ENCODE results near the gene MIER3.

The MIER3 gene

DNA sequence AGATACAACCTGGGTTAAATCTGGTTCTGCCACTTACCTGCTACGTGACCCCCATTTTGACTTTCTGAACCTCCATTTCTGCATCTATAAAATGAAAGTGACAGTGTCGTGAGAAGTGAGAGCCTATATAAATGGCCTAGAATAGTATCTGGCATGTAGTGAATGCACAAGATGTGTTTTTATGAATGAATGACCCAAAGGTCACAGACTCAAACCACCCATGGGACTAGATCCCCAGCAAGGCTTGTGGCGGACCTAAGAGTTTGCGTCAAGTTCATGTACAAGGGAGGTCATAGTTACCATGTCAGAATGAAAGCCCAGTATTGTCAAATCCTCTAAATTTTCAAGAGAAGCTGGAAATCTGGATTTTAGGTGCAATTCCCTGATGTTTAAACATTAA, 53.7 kb downstream of the MIER3 start:
- Histone ChIP-seq H3K27me3 (no peaks in the 10 kb centered on the region), H3K4me2 (no peak overlapping the region), H3K9me3 (replicated peaks in 1 of 11) (no peaks in the 10 kb centered on the region), H3K36me3 (peaks cover 34 to 43% (median 38%) of the 10 kb centered on the region in 11 experiments), H3K27ac (no peak overlapping the region), H3K9ac (no peak overlapping the region), H3K4me1 (peaks cover 17 to 28% (median 19%) of the 10 kb centered on the region in 10 experiments), H4K20me1 (peaks cover 0 to 40% (median 6%) of the 10 kb centered on the region in 11 experiments; a peak in 9 of 22 replicates), H3K4me3 (no peak overlapping the region)
- no peak for TF ChIP-seq Cebpa-rat (IDR thresholded peaks at IDR 0.05)

DNA sequence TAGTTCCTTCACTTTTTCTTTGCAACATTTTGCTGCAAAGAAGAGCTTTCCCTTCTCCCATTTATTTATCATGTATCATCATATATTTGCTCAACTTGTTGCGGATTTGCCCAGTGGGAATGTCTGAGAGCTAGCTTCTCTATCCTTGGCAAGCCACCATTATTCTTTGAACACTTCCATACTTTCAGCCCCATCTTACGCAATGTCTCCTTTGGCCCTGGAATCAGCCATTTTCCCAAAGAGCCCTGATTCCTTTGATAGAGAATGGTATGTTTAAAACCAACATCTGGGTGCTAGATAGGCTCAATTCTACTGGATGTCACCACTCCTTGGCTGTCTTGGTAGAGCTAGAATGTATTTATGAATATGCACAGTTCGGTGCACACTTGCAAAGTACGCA, 55.2 kb downstream of the MIER3 start:
- Histone ChIP-seq H3K4me1 (peaks cover 17 to 28% (median 19%) of the 10 kb centered on the region in 10 experiments), H4K20me1 (peaks cover 0 to 54% (median 6%) of the 10 kb centered on the region in 11 experiments; a peak in 9 of 22 replicates), H3K9me3 (replicated peaks in 1 of 11) (no peaks in the 10 kb centered on the region), H3K4me3 (no peak overlapping the region), H3K27me3 (no peaks in the 10 kb centered on the region), H3K27ac (no peak overlapping the region), H3K36me3 (peaks cover 41 to 57% (median 51%) of the 10 kb centered on the region in 11 experiments), H3K9ac (no peak overlapping the region), H3K4me2 (no peak overlapping the region)
- peak in 6 of 11 experiments; percentile 13 to 45 (median 34); a peak in 4 of 22 replicates for TF ChIP-seq Cebpa-rat (IDR thresholded peaks at IDR 0.05)

DNA sequence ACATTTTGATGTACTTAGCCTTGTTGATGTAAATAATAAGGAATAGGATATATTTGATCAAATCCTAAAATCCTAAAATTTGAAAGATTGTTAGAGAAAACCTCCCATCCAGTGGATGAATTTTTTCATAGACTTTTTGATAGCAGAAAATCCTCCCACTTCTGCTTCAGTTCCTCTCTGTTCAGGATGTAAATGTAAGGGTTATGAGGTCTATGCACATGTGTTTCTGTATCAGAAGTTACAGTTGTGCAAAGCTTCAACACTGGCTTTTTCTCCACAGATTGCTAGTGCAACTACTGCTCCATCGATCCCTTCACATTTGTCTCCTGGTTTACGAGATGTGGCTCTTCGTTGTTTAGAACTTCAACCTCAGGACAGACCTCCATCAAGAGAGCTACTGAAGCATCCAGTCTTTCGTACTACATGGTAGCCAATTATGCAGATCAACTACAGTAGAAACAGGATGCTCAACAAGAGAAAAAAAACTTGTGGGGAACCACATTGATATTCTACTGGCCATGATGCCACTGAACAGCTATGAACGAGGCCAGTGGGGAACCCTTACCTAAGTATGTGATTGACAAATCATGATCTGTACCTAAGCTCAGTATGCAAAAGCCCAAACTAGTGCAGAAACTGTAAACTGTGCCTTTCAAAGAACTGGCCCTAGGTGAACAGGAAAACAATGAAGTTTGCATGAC, 58.5 kb downstream of the MIER3 start:
- peaks cover 0 to 87% (median 8%) of the 10 kb centered on the region in 11 experiments; a peak in 10 of 22 replicates for H4K20me1 ChIP-seq
- no peaks in the 10 kb centered on the region for H3K27me3 ChIP-seq

DNA sequence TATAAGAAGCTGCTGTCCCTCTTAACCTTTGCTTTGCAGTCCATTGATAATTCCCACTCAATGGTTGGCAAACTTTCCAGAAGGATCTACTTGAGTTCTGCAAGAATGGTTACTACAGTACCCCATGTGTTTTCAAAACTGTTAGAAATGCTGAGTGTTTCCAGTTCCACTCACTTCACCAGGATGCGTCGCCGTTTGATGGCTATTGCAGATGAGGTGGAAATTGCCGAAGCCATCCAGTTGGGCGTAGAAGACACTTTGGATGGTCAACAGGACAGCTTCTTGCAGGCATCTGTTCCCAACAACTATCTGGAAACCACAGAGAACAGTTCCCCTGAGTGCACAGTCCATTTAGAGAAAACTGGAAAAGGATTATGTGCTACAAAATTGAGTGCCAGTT, 70.4 kb downstream of the MIER3 start:
- H3K4me3 ChIP-seq = no peak overlapping the region
- H3K36me3 ChIP-seq = peaks cover 98 to 100% (median 100%) of the 10 kb centered on the region in 11 experiments
- peaks cover 0 to 100% (median 34%) of the 10 kb centered on the region in 11 experiments; a peak in 15 of 22 replicates for H4K20me1 ChIP-seq

More for the DNA sequence above, 58.5 kb downstream of the MIER3 start:
- Histone ChIP-seq H3K9ac (no peak overlapping the region), H3K9me3 (replicated peaks in 1 of 11) (peaks cover 0 to 7% (median 0%) of the 10 kb centered on the region in 11 experiments; a peak in 2 of 22 replicates), H3K4me1 (peaks cover 0 to 5% (median 0%) of the 10 kb centered on the region in 10 experiments; a peak in 1 of 20 replicates), H3K36me3 (peaks cover 73 to 91% (median 82%) of the 10 kb centered on the region in 11 experiments), H3K27ac (no peak overlapping the region), H3K4me2 (no peak overlapping the region), H3K4me3 (no peak overlapping the region)
- no peak for TF ChIP-seq Cebpa-rat (IDR thresholded peaks at IDR 0.05)

DNA sequence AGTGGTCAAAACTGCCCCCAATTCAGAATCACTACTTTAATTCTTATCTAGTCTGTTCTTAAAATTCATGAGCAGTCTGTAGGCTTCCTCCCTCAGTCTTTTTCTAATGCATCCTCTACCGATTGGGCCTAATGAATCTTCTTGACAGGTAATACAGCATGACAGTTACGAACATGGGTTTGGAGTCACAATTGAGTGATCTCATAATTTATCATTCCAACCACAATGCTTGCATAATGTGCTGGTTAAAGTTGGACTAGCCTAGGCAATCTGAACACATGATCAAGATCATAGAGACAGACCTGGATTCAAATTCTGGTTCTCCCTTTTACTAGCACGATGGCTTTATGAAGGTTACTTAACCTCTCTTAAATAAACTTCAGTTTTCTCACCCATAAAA, 75.6 kb downstream of the MIER3 start:
- Histone ChIP-seq H3K4me2 (no peak overlapping the region), H4K20me1 (peaks cover 0 to 100% (median 20%) of the 10 kb centered on the region in 11 experiments; a peak in 15 of 22 replicates), H3K9ac (no peak overlapping the region), H3K4me1 (peaks cover 16 to 61% (median 27%) of the 10 kb centered on the region in 10 experiments), H3K9me3 (replicated peaks in 1 of 11) (no peaks in the 10 kb centered on the region), H3K27me3 (no peaks in the 10 kb centered on the region), H3K36me3 (peaks cover 92 to 100% (median 98%) of the 10 kb centered on the region in 11 experiments), H3K4me3 (no peak overlapping the region), H3K27ac (peak overlapping the region in 1 of 11 experiments; percentile 6; a peak in 1 of 22 replicates)
- TF ChIP-seq Cebpa-rat (IDR thresholded peaks at IDR 0.05) = no peak

More for the DNA sequence above, 70.4 kb downstream of the MIER3 start:
- Histone ChIP-seq H3K9me3 (replicated peaks in 1 of 11) (no peaks in the 10 kb centered on the region), H3K4me2 (no peak overlapping the region), H3K27ac (no peak overlapping the region), H3K27me3 (no peaks in the 10 kb centered on the region), H3K4me1 (peaks cover 0 to 9% (median 0%) of the 10 kb centered on the region in 10 experiments; a peak in 2 of 20 replicates), H3K9ac (no peak overlapping the region)
- TF ChIP-seq Cebpa-rat (IDR thresholded peaks at IDR 0.05) = no peak

DNA sequence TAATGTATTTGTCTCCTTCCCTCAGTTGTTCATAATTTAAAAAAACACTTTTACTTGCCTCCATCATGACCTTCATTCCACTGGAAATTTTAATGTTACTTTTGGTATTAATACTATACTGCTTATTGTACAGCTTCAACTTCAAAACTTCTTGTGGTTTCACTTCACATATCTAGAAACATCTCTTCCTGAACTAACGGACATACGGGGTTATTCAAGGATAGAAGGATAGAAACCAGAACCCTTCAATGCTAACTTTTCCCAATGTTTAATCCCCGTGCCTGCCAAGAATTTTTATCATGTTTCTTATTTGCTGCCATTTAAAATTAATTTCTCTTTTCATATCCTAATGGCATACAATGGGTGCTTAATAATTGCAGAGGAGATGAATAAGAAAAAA, 78.9 kb downstream of the MIER3 start:
- Histone ChIP-seq H3K27ac (peak overlapping the region in 10 of 11 experiments; percentile 13 to 72 (median 64); a peak in 16 of 22 replicates), H3K36me3 (peaks cover 75 to 100% (median 98%) of the 10 kb centered on the region in 11 experiments), H3K9ac (peak overlapping the region in 6 of 11 experiments; percentile 8 to 41 (median 24); a peak in 5 of 22 replicates), H3K4me1 (peaks cover 21 to 82% (median 47%) of the 10 kb centered on the region in 10 experiments), H3K27me3 (no peaks in the 10 kb centered on the region), H3K9me3 (replicated peaks in 1 of 11) (no peaks in the 10 kb centered on the region), H3K4me3 (no peak overlapping the region), H4K20me1 (peaks cover 0 to 100% (median 22%) of the 10 kb centered on the region in 11 experiments; a peak in 16 of 22 replicates), H3K4me2 (peak overlapping the region in 10 of 11 experiments; percentile 31 to 66 (median 46); a peak in 18 of 22 replicates)
- no peak for TF ChIP-seq Cebpa-rat (IDR thresholded peaks at IDR 0.05)

DNA sequence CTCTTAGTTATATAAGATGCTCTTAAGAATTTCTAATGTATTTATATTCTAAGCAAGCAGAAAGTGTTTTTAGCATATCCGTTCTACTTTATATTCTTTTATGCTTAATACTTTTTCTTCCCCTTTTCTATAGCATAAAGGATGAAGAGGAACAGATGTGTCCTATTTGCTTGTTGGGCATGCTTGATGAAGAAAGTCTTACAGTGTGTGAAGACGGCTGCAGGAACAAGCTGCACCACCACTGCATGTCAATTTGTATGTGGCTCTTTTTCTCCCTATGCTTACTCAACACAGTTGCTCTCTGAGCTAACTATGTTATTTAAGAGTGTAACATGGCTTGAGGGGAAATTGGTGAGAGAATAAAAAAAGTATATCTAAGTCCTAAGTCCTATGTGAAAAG, 80.1 kb downstream of the MIER3 start:
- peaks cover 73 to 100% (median 98%) of the 10 kb centered on the region in 11 experiments for H3K36me3 ChIP-seq

More for the DNA sequence above, 80.1 kb downstream of the MIER3 start:
- H3K27ac ChIP-seq = peak overlapping the region in 9 of 11 experiments; percentile 6 to 72 (median 66); a peak in 17 of 22 replicates
- peak overlapping the region in 10 of 11 experiments; percentile 35 to 66 (median 53); a peak in 19 of 22 replicates for H3K4me2 ChIP-seq
- peaks cover 0 to 100% (median 11%) of the 10 kb centered on the region in 11 experiments; a peak in 14 of 22 replicates for H4K20me1 ChIP-seq
- peak overlapping the region in 5 of 11 experiments; percentile 13 to 46 (median 38); a peak in 7 of 22 replicates for H3K9ac ChIP-seq
- no peak overlapping the region for H3K4me3 ChIP-seq
- H3K27me3 ChIP-seq = no peaks in the 10 kb centered on the region
- peaks cover 21 to 76% (median 47%) of the 10 kb centered on the region in 10 experiments for H3K4me1 ChIP-seq
- H3K9me3 ChIP-seq (replicated peaks in 1 of 11) = no peaks in the 10 kb centered on the region
- no peak for TF ChIP-seq Cebpa-rat (IDR thresholded peaks at IDR 0.05)
